Body of pancreas (tissue), 4 donors: ENCODE data around the gene RALB. TPM values are rescaled to one million over a fixed set of nuclear protein-coding genes. Genes with fewer than 3 reads are reported as not detected.

Source experiments
- ATAC-seq: fragments of 150-250 bp; one replicate; pipeline ENCODE4 v1.9.1; 2016
- DNase-seq, 4 donors: peaks; one replicate each; pipeline ENCODE4 v3.0.0-alpha.2; 2019
- H3K27ac ChIP-seq, 4 donors: fragments of 200-600 bp; sonication (generic); 1 replicate in 3 of 4; 2 replicates in 1 of 4; pipeline versions ENCODE4 v1.5.1 to v1.6.1; 2016 to 2019; ENCODE audit warnings: mild to moderate bottlenecking in 1 of 4, mixed read lengths in 1 of 4, moderate library complexity in 1 of 4
- H3K27me3 ChIP-seq, 2 donors: fragments of 200-600 bp; sonication (generic); one replicate each; pipeline ENCODE4 v1.6.0; 2016; ENCODE audit warnings: mild to moderate bottlenecking in 1 of 2
- H3K36me3 ChIP-seq, 2 donors: fragments of 200-600 bp; sonication (generic); replicated peaks in 1 of 2; 2 replicates each; pipeline ENCODE4 v1.5.1; 2016; ENCODE audit warnings: low read depth in 2 of 2; ENCODE audit not compliant: insufficient read depth in 1 of 2
- H3K4me1 ChIP-seq: fragments of 200-600 bp; sonication (generic); one replicate; pipeline ENCODE4 v1.6.0; 2016
- H3K4me3 ChIP-seq, 2 donors: fragments of 200-600 bp; sonication (generic); 1 replicate in 1 of 2; 2 replicates in 1 of 2; pipeline ENCODE4 v1.5.1; 2016 to 2019
- H3K9me3 ChIP-seq, 3 donors: fragments of 200-600 bp; sonication (generic); 1 replicate in 2 of 3; 2 replicates in 1 of 3; pipeline ENCODE4 v1.5.1; 2016
- POLR2A ChIP-seq, 3 donors: fragments of 450-650 bp; IDR thresholded peaks; one replicate each; pipeline ENCODE4 v1.6.1; 2016; ENCODE audit warnings: antibody characterized with exemption in 3 of 3, mild to moderate bottlenecking in 2 of 3
- WGBS, 2 donors: methylation state at CpG; one replicate each; pipeline ENCODE4 v1.1.5; 2017; 5-methylcytosine and 5-hydroxymethylcytosine counted together
- intact Hi-C: fragments of 100-400 bp; cut with DNase I; formaldehyde crosslinking; loops from one replicate; pipeline ENCODE4 v1.15.1; 2023
- total RNA-seq, 2 donors: library from RNA; depleted of rRNA; stranded (reverse); fragments of >200 nt; gene quantifications; one replicate each; pipeline ENCODE4 v1.1.0, GENCODE V29; 2016
- TF ChIP-seq, protein P1 (sequence below), 7 experiments: fragments of 450-650 bp in 4 of 7; fragments of 200-600 bp in 3 of 7; sonication (generic) in 3 of 7; IDR thresholded peaks; one replicate each; pipeline ENCODE4 v1.5.1; 2016 to 2019; ENCODE audit warnings: antibody characterized with exemption in 7 of 7

The RALB gene
- total RNA-seq, 2 donors from 2014 or later: 17.8 to 21.3 TPM

- Histone ChIP-seq H3K27me3 (no peaks in the 10 kb centered on the region), H3K4me1 (peaks cover 13% of the 10 kb centered on the region), H3K9me3 (no peaks in the 10 kb centered on the region), H3K27ac (peak overlapping the region; percentile 10 to 52 (median 22)), H3K4me3 (no peak overlapping the region), H3K36me3 (no peaks in the 10 kb centered on the region)
- DNase-seq (peak; percentile 85 to 90 (median 86)), ATAC-seq (peak; percentile 90)
- TF ChIP-seq, protein P1, sequence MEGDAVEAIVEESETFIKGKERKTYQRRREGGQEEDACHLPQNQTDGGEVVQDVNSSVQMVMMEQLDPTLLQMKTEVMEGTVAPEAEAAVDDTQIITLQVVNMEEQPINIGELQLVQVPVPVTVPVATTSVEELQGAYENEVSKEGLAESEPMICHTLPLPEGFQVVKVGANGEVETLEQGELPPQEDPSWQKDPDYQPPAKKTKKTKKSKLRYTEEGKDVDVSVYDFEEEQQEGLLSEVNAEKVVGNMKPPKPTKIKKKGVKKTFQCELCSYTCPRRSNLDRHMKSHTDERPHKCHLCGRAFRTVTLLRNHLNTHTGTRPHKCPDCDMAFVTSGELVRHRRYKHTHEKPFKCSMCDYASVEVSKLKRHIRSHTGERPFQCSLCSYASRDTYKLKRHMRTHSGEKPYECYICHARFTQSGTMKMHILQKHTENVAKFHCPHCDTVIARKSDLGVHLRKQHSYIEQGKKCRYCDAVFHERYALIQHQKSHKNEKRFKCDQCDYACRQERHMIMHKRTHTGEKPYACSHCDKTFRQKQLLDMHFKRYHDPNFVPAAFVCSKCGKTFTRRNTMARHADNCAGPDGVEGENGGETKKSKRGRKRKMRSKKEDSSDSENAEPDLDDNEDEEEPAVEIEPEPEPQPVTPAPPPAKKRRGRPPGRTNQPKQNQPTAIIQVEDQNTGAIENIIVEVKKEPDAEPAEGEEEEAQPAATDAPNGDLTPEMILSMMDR (IDR thresholded peaks at IDR 0.05): peak; percentile 71 to 94 (median 92)
- peak in 2 of 3 donors; percentile 26 to 36 for TF ChIP-seq POLR2A (IDR thresholded peaks at IDR 0.05)
- 3% methylated on average over 38 of the region's 38 CpGs for WGBS, 2 donors
- intact Hi-C loops: no loop called here
Observed at GRCh38 chr2:120312860-120313694, 60.4 kb downstream of the RALB start.

DNA sequence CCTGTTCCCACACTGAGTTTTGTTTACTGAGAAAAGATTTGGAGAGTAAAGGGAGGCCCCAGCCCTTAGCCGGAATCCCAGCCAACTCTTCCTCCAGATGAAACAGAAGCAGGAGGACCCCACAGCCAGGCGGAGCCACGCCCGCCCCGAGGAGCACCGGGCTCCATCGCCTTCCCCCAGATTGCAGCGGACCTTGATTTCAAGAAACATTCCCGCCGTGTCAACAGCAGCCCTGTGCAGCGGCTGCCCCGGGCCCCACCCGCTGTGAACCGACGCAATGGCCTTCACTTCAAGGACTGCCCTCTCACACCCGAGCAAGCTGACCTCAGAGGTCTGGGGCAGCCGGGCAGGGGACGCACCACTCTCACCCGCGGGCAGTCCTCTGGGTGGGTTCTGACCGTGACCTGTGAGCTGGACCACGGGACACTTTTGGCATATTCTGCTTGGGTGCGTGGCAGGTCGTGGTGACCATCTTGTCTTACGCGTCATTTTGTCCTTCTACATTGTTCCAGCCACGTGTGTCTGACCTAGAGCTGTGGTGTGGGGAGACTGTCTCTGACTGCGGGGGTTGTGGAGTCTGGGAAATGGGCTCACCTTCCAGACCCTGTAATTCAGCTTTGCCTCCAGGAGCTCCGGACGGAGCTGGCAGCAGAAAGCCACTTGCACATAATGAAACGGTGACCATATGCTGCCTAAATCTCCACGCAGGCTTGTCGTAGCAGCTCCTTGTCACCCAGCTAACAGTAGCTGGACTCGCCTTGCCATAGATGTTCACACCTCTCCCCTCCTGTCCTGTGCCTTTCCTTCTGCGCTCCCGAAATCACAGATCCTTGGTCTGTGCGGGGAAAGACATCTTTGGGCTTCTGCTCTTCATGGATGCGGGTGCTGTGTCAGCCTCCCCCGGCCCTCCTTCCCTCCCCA is 61.3 kb downstream of the RALB start:
- 44 to 55% methylated on average over 32 to 39 of the region's 39 CpGs for WGBS, 2 donors
- no peaks in the 10 kb centered on the region for H3K36me3 ChIP-seq
- peak overlapping the region; percentile 10 to 52 (median 22) for H3K27ac ChIP-seq
- H3K4me1 ChIP-seq: peaks cover 13% of the 10 kb centered on the region
- DNase-seq: peak; percentile 24 to 45 (median 30)
- H3K4me3 ChIP-seq: no peak overlapping the region
- no peak for TF ChIP-seq POLR2A (IDR thresholded peaks at IDR 0.05)
- TF ChIP-seq, protein P1 (IDR thresholded peaks at IDR 0.05): no peak
- ATAC-seq: peak; percentile 29
- intact Hi-C loops: no loop called here
- H3K27me3 ChIP-seq: no peaks in the 10 kb centered on the region
- no peaks in the 10 kb centered on the region for H3K9me3 ChIP-seq

DNA sequence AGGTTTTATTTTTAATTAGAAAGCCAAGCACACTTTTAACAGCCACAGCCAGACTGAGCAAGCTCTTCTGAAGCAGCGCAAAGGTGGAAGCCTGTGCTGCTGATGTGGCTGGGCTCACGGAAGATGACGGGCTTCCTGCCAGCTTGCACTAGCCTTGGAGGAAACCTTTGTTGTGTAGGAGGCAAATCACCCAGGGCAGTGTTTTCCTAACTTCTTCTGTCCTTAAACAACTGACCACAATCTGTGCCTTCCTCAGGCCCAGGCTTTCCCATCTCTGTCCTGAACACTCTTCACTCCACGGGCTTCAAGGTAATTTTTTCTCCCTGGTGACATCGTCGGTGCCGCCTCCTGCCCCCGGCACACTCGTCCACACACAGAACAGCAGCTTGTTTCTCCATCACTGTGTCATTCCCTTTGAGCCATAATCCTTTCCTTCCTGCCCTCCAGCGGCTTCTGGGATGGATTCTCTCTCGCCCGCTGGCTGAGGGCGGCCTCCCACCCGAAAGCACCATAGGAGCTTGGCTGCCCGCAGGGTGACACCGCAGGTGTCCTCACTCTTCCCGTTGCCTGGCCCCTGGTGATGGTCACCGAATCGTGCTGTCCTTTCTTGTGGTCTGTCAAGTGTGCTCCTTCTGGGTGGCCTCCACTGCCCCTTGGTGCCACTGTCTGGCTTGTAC is 62.2 kb downstream of the RALB start:
- Histone ChIP-seq H3K27me3 (no peaks in the 10 kb centered on the region), H3K36me3 (no peaks in the 10 kb centered on the region), H3K9me3 (no peaks in the 10 kb centered on the region), H3K27ac (no peak overlapping the region), H3K4me3 (no peak overlapping the region), H3K4me1 (peaks cover 13% of the 10 kb centered on the region)
- TF ChIP-seq, protein P1 (IDR thresholded peaks at IDR 0.05): no peak
- no peak for TF ChIP-seq POLR2A (IDR thresholded peaks at IDR 0.05)
- DNase-seq: peak in 2 of 4 donors; percentile 29 to 35
- WGBS, 2 donors: 87 to 88% methylated on average over 19 of the region's 19 CpGs
- intact Hi-C loops: no loop called here
- no peak for ATAC-seq

DNA sequence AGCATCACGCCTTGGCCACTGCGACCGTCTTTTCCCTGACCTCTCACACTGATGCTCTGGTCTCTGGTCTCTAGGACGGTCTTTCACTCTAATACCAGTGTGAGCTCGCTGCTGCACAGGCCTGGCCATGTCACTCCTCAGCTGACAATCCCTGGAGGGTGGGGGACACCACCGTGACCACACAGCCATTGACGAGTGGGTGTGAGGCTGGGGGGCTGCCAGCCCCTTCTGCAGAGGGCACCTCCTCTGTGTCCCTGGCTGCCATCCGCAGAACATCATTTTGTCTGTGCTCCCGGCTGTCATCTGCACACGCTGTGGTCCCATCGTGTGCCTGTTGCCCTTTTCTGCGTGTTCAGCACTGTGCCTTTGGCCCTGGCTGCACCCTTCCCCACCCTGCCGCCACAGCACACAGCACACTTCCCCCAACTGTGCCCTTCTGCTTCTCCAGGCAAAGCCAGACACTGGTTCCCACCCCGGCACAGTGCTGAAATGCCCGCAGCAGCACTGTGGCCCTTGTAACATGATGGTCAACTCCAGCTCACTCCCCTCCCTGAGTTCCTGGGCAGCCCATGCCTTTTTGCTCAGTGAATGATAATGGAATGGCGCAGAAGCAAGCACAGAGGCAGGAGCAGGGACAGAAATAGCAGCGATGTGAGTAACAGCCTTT is 62.8 kb downstream of the RALB start:
- intact Hi-C loops: no loop called here
- TF ChIP-seq, protein P1 (IDR thresholded peaks at IDR 0.05): no peak
- no peak for TF ChIP-seq POLR2A (IDR thresholded peaks at IDR 0.05)
- Histone ChIP-seq H3K4me3 (no peak overlapping the region), H3K27ac (no peak overlapping the region), H3K36me3 (no peaks in the 10 kb centered on the region), H3K27me3 (no peaks in the 10 kb centered on the region), H3K9me3 (no peaks in the 10 kb centered on the region), H3K4me1 (peaks cover 13% of the 10 kb centered on the region)
- ATAC-seq (no peak), DNase-seq (no peak)
- WGBS, 2 donors: 91% methylated on average over 12 to 17 of the region's 17 CpGs
